ENCODE measurements around the gene NPS.

NPS gene, protein sequence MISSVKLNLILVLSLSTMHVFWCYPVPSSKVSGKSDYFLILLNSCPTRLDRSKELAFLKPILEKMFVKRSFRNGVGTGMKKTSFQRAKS

DNA sequence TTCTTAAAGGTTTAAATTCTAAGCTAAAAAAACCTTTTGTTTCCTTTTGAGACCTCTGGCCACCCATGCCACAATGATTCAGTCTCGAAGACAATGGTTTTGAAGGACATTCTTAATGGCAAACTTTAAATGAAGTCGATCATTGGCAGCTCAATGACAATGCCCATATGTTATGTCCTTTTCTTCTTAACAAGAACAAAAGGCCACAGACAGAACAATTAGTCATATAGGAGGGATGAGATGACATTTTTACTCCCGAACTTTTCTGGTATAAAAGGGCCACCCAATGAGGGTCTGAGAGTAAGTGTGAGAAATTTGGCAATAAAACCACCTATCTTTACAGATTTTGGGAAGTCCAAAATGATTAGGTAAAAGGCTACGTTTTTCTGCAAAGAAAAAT, at the start of gene NPS:
Gene NPS, plus strand, starts transcription at position 301 of the 400 bp plus-strand sequence. Its CDS starts 60 bp downstream, at position 361.
- no peak for DNase-seq

DNA sequence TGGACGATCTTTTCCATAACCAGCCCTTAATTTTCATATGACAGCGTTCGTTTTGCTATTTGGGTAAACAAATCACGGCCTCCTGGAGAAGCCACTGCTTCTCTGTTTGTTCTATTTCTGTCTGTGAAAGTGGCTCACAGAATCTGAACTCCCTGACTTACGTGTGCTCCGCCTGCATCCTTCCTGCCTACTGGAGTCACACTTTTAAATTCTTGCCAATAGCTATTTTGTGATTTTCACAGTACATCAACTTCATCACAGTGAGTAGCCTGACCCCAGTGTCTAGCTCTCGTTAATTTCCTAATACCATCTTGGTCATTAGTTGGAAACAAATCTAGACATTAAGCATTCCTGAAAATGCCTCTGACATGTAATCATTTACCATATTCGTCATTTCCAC, 49.0 kb upstream of the NPS start:
- DNase-seq, result no peak

DNA sequence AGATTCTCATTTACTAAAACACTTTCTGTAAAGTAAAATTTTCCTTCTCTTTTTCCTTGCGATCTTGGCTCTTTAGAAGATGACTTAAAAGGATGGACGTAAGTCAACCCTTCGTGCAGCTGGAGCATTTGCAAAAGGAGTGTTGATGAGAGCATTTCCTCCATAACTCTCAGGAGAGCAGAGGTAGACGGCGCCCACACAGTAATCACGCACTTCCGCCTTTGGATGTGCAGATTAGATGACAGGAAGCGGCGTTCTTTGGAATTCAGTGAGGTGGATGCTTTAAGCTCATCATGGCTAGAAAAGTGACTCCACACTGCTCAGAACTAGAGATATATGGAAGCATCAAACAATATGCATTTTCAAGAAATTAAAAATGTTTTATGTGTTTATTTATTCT, 43.0 kb upstream of the NPS start:
- DNase-seq, result no peak

DNA sequence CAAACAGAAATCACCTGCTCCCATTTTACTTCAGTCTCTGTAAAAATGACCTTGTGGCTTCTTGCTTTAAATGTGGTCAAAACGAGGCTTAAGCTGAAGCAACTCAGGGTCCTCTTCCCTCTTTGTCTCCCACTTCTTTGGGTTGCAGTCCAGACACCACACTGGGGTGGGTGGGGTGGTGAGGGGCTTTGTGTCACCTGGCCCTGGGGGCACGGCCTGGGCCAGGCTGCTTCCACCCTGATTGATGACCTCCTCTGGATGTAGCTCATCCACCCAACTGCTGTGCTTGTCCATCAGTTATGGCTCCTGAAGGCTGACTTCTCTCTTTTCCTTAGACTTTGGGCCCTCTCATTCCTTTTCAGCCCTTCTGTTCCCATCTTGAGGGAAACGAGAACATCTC, 26.8 kb upstream of the NPS start:
- no peak for DNase-seq

DNA sequence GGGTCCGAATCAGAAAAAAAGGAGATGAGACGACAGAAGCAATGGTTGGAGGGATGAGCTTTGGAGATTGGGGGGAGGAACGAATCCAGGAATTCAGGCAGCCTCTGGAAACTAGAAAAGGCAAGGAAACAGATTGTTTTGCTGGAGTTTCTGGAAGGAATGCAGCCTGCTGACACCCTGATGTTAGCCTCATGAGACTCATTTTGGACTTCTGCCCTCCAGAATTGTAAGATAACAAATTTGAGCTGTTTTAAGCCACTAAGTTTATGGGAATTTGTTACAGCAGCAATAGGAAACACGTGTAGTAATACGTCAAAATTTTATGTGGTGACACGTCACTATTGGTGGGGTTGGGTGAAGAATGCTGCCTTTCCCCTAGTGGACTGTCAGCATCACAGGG, 25.6 kb upstream of the NPS start:
- DNase-seq, result no peak

DNA sequence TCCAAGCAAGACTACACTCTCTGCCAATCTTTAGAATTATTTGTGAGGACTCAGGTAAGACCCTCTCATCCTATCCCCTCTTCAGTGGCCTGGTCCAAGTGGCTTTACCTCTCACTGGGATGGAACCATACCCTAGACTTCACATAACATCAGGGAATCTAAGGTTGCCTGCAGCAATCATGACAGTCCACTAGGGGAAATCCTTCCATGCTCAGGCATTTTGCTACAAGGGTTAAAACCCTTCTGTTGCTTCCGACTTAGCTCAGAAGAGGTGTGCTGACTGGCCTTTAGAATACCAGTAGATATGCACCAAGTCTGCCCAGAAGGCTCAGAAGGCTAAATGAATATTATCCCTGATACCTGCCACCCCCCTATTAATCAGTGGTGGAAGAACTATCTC, 24.9 kb upstream of the NPS start:
- DNase-seq, result no peak

DNA sequence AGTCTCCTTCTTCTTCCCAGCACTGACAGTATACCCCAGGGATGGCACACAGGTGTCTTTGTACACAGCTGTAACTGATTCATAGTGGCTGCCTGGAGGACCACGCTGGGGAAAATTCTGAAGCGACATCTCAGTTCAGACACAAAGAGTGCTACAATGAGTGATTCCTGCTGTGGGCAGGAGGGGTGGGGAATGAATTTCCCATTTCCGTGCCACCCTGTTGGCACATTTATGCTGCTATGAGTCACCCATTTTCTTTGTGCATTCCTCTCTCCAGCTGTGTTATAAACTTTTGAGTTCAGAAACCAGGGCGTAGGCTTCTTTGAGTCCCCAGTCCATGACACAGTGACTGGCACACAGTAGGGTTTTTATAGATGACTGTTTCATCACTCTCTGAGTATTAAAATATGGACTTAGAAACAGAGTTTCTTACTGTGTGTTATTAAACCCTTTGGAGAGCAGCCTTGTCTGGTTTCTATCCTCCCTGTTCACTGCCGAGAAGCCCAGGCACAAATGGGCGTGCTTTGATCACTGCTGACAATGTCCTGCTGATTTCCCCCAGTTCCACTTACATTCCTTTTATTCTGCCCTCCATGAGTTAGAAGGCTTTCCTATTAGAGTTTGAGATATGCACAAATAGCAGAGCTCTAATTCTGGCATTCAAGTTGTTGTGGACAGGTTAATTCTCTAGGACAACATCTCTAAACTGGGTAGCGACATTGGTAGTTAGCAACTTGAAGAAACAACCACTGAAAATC, 24.0 kb upstream of the NPS start:
- DNase-seq, result no peak

DNA sequence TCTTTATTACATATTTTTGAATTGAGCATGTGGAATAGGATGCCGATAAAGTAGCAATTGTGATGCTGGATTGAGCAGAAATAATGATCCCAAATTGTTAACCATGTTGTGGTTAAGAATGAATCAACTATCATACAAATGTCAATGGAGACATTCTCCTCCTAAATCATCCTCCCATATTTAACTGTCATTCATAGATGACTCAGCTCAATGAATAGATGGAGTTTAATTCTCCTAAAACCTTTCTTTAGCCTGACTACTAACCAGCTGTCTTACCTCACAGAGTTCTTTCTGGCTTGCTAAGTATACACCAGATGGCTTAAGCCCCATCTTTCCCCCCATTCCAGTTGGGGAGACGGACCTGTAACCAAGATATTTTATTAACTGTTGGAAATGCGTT, 23.4 kb upstream of the NPS start:
- no peak for DNase-seq

DNA sequence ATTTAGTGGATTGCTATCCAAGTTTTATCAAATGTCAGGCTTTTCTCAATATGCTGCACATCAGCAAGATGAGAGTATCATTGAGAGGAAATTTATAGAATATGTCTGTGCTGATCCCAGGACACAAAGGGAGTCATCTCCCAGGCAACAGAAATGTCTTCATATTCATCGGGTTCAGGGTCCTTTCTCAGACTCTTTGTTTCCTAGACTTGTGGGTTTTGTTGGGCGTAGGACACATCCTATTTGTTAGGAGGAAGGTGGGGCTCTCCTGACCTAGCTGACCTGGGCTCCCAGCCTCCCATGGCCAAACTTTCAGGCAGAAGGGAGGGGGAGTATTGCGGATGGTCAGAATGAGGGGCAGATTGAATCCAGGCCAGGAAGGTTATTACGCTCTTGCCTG, 22.9 kb upstream of the NPS start:
- no peak for DNase-seq

DNA sequence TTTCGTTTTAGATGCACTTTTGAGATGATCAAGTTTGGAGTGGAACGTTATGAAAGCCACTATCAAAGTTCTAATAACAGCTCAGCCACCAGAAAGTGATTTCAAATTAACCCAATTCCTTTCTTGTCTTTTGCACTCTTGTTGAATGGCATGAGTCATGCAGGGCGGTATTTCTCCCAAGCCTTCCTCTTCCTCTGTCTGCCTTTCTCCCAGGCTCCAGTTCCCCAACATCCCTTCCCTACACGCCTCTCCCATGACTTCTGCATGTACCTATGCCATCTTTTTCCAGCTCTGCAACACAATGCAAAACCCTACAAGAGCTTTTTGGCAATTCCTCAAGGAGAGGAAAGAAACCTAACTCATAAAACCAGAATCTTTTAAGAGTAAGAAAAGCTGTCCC, 21.8 kb upstream of the NPS start:
- DNase-seq, result no peak

DNA sequence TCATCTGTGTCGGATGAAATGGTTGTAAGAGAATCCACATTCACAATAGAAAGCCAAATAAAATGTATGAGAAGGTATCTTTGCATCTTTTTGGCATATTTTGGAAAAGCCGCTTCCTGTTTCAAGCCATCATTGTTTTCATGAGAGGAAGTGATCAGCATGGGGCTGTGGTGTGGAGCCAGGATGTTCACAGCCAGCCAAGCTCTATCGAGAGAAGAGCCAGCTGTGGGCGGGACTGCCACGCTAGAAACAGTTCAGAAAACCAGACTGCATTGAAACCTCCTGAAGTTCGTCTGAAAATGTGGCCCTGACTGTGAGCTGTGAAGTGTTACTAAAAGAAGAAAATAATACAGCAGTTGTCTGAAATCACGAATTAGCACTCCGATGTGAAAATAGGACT, 21.2 kb upstream of the NPS start:
- no peak for DNase-seq

DNA sequence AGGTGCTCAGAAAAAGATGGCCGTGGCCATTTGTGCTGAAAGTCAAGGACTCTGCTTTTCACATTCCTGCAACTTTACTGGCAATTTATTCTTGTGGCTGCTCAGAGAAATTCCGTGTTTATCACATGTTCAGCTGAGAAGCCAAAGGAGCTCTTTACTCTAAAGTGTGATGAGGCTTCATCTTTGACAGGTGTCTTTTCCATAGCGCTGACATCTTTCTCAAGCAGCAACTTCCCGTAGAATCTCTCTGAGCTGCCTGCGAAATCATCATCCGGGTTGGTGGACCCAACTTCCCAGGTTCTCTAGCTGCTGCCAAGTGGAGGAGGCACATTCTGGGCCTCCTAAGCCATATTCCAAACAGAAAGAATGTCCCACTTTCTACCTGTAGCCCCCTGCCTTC, 16.9 kb upstream of the NPS start:
- no peak for DNase-seq

DNA sequence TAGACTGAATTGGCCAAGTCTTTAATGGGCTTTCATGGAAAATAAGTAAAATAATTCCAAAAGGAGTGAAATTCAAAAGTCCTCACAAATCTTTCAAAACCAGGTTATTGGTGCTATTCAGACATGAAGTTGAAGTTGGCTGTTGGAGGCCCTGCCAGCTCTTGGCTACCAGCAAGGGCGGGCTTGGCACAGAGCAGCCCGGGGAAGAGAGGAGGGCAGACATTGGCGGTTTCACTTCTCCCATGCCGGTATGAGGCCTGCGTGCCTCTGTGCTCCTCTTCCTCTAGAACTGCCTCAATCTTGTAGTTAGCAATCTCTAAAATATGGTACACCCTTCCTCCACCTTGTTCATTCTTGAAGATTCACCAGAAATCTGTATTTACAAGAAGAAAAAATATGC, 16.4 kb upstream of the NPS start:
- no peak for DNase-seq

DNA sequence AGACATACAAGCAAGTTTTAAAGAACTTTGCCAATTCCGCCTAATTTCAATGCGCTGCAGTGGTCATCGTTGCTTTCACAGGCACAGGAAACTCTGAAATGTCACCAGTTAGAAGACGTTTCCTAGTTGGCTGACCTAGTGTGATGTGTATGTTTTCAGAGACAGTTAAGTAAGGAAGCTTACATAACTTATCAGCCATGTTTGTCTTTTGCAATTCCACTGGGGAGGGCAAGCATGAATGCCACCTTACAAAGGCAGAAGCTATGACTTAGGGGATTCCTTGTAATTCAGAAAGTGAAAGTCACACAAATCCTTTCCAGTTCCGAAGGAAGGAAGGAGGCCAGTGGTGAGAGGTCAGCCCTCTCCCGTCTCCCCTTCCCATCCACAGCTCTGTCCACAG, 15.0 kb upstream of the NPS start:
- no peak for DNase-seq

DNA sequence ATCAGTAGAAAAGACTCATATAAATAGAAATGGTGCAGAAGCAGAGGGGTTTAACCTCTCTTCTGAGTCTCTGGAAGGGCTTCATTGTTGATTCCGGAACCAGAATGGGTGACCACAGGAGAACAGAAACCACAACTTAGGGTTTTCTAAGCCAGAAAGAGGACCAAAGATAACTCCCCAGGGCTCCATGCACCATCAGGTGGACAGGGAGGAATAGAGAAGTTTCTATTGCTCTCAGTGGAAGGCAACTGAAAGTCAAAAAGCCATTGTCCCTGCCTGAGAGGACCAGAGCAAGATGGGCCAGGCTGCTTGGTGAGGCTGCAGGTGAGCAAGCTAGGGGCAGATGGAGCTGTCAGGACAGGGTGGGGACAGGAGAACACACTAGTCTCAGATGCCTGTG, 14.6 kb upstream of the NPS start:
- DNase-seq, result no peak

DNA sequence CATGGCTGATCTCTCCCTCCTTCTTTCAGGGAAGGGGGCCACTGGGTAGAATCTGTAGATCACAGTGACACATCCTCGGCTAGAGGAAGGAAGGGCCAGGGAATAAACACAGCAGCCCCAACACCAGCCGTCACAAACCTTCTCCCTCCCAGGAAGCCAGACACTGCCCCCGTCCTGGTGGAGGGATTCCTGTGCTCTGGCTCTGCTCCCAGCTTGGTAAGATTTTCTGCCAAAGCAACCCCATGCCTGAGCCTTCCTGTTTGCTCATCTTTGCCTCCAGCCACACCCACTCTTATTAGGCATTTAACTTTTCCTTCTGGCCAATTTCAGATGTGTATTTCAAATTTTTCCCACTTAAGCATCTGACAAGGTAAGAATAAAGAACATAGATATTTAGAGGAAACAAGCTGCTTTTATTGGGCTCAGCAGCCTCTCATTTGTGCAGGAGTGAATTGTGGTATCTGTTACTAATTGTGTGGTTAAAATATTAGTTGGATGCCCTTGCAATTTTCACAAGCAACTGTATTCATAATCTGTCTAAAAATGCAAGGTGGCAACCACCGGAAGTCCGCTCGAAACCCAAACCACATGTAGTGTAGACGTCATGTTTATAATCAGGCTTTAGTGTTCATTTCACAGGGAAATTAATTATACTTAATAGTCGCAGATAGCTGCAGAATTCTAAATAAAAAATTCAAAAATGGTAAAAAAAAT, 13.2 kb upstream of the NPS start:
- DNase-seq, result no peak

DNA sequence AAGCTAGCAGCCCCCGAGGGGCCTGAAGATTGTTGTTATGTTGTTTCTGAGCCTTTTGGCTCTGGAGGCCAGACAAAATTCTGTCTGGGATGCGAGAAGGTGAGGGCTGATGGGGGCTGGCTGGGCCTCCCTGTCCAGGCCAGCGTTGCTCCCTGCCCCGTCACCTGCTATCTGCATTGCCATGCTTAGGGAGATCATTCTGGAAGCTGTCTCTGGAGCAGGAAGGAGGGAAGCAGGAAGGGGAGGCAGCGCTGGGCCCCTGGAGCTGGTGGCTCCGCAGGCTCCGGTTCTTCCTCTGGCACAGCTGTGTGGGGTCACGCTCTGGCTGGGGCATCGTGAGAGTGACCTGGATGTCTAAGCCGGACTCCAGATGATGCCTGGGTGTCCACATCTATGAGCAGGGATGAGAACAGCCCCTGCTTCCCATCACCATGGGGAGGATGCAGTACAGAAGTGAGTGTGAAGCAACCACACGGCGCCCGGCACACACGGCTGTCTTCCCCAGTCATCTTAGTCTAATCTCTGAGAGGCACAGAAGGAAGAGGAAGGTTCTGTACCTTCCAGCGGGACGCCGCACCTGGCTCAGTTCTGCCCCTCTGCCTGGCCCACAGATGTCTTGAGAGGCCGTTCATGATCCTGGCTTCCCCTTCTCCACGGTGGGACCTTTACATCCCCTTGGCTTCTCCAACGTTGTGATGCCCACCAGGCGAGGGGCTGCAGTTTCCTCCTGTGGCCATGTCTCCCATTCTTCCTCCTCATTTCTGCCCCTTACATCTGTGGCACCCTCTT, 11.9 kb upstream of the NPS start:
- DNase-seq, result no peak

DNA sequence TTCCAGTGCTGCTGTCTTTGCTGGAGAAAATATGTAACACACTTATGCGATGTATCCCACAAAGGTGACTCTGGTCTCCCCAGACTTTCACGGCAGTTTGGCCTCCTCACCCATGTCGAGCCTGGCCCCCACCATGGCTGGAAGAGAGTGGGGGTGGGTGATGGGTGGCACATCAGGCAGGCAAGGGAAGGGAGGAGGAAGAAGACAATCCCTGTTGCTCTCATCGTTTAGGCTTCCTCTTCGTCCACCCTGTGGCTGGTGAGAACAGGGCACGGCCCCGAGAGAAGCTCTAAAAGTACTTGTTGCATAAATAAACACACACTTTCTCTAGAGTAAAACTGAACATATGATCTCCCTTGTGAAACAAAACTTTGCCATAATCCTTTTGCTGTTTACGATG, 11.2 kb upstream of the NPS start:
- no peak for DNase-seq

DNA sequence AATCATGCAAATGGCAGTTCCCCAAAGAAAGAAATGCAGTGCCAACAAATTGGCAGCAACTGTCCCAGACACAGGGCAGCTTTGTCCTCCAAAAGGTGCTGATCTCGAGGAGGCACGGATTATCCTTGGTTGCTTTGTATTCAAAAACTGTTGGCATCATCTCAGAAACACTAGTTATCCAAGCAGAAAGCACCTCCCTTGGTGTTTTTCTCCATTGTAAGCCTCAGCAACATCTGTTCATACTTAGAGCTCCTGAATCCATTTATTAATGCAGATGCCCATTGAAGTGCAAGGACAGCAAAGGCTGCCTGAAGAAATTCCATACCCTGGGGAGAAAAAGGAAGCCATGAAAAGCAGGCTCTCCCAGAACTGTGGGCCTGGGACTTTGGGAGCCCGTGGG, 1.1 kb upstream of the NPS start:
- no peak for DNase-seq

DNA sequence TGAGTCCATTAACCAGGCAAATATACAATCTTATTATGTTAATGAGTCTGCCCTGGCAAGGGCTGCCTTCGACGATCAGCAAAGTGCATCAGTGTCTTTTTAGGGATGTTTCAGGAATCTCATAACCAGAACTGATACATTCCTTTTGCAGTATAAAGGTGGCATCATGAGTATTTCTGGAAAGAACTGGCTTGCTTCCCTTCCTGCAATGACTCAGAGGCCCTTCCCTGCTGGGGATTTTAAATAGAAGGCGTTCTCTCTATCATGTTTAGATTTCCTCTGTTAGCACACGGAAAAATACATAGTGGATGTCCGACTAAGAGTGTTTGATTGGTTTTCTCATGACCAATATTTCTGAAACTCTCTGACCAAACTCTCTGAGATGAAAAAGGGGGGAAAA, 1.8 kb downstream of the NPS start:
- no peak for DNase-seq

DNA sequence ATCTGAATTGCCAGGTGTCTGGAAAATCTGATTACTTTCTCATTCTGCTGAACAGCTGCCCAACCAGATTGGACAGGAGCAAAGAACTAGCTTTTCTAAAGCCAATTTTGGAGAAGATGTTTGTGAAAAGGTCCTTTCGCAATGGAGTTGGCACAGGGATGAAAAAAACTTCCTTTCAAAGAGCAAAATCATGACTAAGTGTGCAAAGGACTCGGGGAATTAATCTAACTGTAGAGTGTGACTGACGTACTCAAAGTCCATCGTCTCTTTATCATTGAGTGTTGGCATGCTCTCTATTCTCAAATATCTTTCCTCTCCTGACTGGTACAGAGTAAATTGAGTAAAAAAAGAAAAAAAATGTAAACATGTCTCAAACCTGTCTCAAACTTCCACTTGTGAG, 3.3 kb downstream of the NPS start:
- no peak for DNase-seq

DNA sequence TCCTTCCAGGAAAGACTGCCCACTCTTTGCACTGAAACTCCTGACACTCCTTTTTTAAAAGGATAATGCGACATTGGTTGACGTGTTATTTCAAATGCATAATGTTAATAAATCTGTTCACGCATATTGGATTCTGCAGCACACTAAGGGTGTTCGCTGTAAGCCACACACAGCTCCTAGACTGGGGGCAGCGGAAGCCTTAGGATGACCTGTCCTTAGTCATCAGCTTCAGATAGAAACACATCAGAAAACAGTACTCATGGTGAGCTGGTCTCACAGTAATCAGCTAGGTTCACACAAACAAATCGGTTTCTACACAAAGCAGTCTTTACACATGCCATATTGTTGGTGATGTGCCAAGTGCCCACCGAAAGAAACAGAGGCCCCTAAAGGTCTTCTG, 4.3 kb downstream of the NPS start:
- DNase-seq, result no peak

DNA sequence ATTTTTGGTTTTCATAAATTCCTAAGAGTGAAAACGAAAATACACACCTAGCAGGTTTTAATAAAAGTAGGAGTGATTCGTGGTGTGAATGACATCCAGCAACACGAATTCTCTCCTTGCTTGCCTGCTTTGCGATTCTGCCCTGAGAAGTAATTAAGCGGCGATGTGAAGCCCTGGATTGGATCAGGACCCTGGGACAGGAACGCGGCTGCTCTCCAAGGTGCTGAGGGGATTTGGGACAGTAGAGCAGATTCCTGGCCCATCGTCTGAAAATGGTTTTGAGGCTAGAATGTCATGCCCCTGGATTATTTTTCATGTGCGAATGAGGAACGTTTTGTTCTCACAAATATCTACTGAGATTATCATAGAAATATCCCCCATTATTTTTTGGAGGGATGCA, 7.8 kb downstream of the NPS start:
- no peak for DNase-seq

DNA sequence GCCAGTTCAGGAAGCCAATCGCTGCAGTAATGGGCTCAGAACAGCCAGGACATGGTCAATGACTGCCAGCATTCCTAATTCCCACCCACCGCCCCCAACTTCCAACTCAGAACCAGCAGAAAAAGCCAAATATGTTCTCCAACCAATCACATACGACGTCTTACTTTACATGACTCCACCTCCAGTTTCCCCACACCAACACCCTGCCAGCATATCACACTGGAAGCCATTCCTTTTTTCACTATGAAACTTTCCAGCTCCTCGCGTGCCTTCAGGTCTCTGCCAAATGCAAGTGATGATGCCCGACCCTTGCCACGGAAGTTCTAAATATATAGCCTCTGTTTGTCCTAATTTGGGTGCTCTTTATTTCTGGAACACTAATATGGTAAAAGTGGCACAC, 12.5 kb downstream of the NPS start:
- no peak for DNase-seq

Measured in stimulated activated naive CD4-positive, alpha-beta T cell treated with Interleukin-2 at 50 U/mL for 16 hours (primary cell).